SJSA1 (cell line): Measurements from ENCODE around the gene LEF1. TPM values are rescaled to one million over a fixed set of nuclear protein-coding genes. Genes with fewer than 3 reads are reported as not detected.
"Not testable (repeated sequence)": the region's sequence is repeated elsewhere in the genome, so short reads cannot be mapped to it uniquely, and the experiment has no call there.

Source experiments
- DNase-seq, 2 experiments: peaks; one replicate each; pipeline ENCODE4 v3.0.0-alpha.2; 2015 to 2020; ENCODE audit warnings: low spot score in 2 of 2, low read depth in 1 of 2
- H3K27ac ChIP-seq: fragments of 250-450 bp; sonication (Bioruptor Pico); 2 replicates; pipeline ENCODE4 v1.5.1; 2020; ENCODE audit warnings: mild to moderate bottlenecking, moderate library complexity
- H3K27me3 ChIP-seq: fragments of 250-450 bp; sonication (Bioruptor Pico); replicated peaks from 2 replicates; pipeline ENCODE4 v1.5.1; 2020; ENCODE audit warnings: mild to moderate bottlenecking, moderate library complexity
- H3K36me3 ChIP-seq: fragments of 250-450 bp; sonication (Bioruptor Pico); 2 replicates; pipeline ENCODE4 v1.5.1; 2020; ENCODE audit warnings: mild to moderate bottlenecking
- H3K4me1 ChIP-seq: fragments of 250-450 bp; sonication (Bioruptor Pico); replicated peaks from 2 replicates; pipeline ENCODE4 v1.6.1; 2021; ENCODE audit warnings: mild to moderate bottlenecking
- H3K4me3 ChIP-seq: fragments of 250-450 bp; sonication (Bioruptor Pico); 2 replicates; pipeline ENCODE4 v1.5.1; 2020; ENCODE audit warnings: mild to moderate bottlenecking
- H3K9me3 ChIP-seq: fragments of 250-450 bp; sonication (Bioruptor Pico); replicated peaks from 2 replicates; pipeline ENCODE4 v1.5.1; 2020; ENCODE audit warnings: mild to moderate bottlenecking
- total RNA-seq: library from RNA; depleted of rRNA; stranded (reverse); fragments of >200 nt; shearing (Covaris generic); gene quantifications from 2 replicates; pipeline ENCODE4 v1.2.3, GENCODE V29; 2014

LEF1 gene
- total RNA-seq, 1 experiment from 2014 or later, result 55.5 TPM

GRCh38 chr4:108030332-108030731 is 138.4 kb downstream of the LEF1 start:
- Histone ChIP-seq H3K4me1 (no peaks in the 10 kb centered on the region; the same call in 1 of the 2 replicates), H3K36me3 (peaks cover 42% of the 10 kb centered on the region), H3K9me3 (no peaks in the 10 kb centered on the region), H3K27me3 (no peaks in the 10 kb centered on the region), H3K27ac (0 out of 2 replicates have a peak overlapping the region, but pooled peaks have one; percentile 4), H3K4me3 (no peak overlapping the region)
- DNase-seq, result peak; percentile 47 to 61

DNA sequence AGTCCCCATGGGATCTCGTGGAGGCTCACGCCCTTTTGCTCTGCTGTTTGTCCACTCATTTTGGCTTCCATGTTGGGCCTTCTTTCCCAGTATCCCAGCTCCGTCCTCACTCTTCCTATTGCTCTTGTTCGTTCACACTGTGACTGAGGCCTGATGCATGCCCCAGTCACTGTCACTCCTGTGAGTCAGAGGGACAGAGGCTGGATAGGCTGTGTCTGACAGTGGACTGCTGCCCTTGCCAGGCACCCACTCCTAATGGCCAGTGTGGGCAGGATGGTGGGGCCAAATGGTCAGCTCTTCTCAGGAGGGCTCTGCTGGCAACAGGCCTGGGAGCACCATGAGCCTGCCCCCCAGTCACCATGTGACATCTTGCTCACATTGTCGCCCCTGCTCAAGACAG is 139.0 kb downstream of the LEF1 start:
- Histone ChIP-seq H3K4me3 (no peak overlapping the region), H3K27ac (no peak overlapping the region), H3K4me1 (no peaks in the 10 kb centered on the region; the same call in 1 of the 2 replicates), H3K27me3 (no peaks in the 10 kb centered on the region), H3K9me3 (no peaks in the 10 kb centered on the region), H3K36me3 (peaks cover 47% of the 10 kb centered on the region)
- no peak for DNase-seq

DNA sequence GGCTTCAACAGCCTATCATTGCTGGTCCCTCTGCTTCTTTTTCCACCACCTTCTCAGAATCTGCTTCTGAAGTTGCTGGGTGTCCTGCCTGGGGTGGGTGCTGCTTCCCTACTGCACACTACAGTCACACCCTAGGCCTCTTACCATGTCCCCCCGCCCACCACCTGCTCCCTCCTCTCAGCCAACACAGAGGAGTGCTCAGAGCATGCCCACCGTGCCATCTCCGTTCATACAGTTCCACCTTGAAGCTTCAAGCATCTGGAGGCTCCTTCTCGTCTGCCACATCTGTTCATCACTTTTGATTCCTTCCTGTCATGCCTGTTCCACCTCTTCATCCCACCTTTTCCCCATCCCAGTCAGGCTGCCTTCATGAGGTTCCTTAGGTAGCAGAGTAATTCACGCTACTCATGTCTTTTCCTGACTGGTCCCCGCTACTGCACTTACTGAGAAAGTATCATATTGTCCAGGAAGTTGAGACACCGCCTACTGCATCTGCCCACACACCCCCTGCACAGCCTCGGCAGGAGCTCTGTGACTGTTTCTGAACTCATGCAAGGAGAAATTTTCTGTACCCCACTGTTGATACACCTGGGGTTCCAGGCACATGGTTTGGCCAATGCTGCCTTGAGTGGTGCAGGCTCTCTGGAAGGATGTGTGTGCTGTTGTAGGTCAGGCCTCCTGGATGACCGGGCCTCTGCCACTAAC is 139.6 kb downstream of the LEF1 start:
- H3K9me3 ChIP-seq, result no peaks in the 10 kb centered on the region
- peaks cover 52% of the 10 kb centered on the region for H3K36me3 ChIP-seq
- no peaks in the 10 kb centered on the region; the same call in 1 of the 2 replicates for H3K4me1 ChIP-seq
- H3K4me3 ChIP-seq, result no peak overlapping the region
- DNase-seq, result no peak
- H3K27me3 ChIP-seq, result no peaks in the 10 kb centered on the region
- H3K27ac ChIP-seq, result no peak overlapping the region

DNA sequence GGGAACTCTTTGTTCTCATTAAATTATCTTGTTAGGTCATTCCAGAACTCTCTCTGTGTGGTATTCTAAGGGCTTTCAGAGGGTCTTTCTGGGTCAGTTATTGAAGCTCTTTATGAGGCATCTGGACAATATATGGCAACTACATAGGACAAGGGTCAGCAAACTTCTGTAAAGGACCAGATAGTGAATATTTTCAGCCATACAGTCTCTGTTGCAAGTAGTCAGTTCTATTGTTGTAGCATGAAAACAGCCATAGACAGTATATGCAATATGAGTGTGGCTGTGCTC is 143.9 kb downstream of the LEF1 start:
- Histone ChIP-seq H3K4me3 (no peak overlapping the region), H3K4me1 (no peaks in the 10 kb centered on the region), H3K9me3 (no peaks in the 10 kb centered on the region), H3K27ac (no peak overlapping the region), H3K27me3 (no peaks in the 10 kb centered on the region), H3K36me3 (peaks cover 51% of the 10 kb centered on the region)
- no peak for DNase-seq

GRCh38 chr4:108024085-108024877 is 144.5 kb downstream of the LEF1 start:
- no peak for DNase-seq
- Histone ChIP-seq H3K27me3 (no peaks in the 10 kb centered on the region), H3K36me3 (peaks cover 51% of the 10 kb centered on the region), H3K9me3 (no peaks in the 10 kb centered on the region), H3K4me1 (no peaks in the 10 kb centered on the region), H3K27ac (no peak overlapping the region), H3K4me3 (no peak overlapping the region)

GRCh38 chr4:108018884-108019187 is 149.9 kb downstream of the LEF1 start:
- H3K27ac ChIP-seq, result no peak overlapping the region
- H3K36me3 ChIP-seq, result peaks cover 47% of the 10 kb centered on the region
- H3K9me3 ChIP-seq, result no peaks in the 10 kb centered on the region
- H3K4me3 ChIP-seq, result no peak overlapping the region
- DNase-seq, result no peak
- no peaks in the 10 kb centered on the region for H3K4me1 ChIP-seq
- no peaks in the 10 kb centered on the region for H3K27me3 ChIP-seq

DNA sequence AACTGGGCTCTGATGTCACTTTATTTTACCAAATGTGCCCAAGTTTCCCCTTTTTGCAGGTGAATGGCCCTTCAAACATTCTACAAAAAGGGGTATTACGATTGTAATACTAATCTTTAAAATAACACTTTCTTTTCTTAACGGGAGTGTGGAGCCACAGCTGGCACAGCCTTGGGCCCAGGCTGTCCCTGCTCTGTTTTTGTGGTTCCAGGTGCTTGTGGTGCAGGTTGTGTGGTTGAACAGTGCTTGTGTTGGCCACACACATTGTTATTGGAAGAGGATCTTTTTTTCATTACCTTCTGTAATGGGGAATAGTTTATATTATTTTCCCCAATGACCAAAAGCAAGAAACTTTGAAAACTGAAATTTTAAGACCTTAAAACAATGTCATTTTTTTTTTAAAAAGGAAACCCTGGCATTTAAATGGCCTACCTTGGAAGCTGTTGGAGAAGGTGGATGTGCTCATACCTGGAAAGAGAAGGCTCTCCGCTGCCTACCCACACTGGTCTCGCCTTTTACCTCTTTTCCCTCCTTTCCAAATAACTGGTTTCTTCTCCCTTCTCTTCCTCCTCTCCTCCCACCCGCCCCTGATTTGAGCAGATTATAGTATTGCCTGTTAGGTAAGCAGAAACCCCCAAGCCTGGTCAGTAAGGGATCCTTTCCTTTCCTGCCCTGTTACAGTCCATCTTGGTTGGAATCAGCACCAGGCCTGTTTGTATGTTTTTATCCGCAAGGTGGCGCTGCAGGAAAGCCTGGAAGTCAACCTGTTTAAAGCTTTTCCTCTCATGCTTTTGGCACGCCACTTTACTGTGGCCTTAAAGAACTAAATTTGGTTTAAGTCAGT is 150.5 kb downstream of the LEF1 start:
- no peaks in the 10 kb centered on the region for H3K9me3 ChIP-seq
- peaks cover 42% of the 10 kb centered on the region for H3K36me3 ChIP-seq
- no peaks in the 10 kb centered on the region for H3K27me3 ChIP-seq
- no peak overlapping the region for H3K27ac ChIP-seq
- peak; percentile 53 to 77 for DNase-seq
- no peak overlapping the region for H3K4me3 ChIP-seq
- no peaks in the 10 kb centered on the region for H3K4me1 ChIP-seq

DNA sequence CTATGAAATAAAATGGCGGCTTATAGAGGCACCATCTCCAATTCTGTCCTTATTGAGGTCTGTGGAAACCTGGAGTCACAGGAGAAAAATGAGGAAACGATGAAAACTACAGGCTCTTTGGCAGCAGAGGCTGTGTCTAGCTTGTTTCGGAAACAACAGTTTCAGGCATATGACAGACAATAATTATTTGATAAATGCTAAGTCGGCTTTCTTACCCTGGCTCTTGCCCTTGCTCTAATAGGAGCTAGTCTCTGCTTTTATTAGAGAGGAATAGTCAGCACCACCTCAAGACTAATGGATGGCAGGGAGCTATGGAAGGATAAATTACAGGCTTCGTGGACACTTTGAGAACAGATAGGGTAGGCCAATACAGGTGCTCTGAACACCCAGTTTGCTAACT is 154.8 kb downstream of the LEF1 start:
- Histone ChIP-seq H3K27ac (no peak overlapping the region), H3K9me3 (no peaks in the 10 kb centered on the region), H3K27me3 (no peaks in the 10 kb centered on the region), H3K4me1 (no peaks in the 10 kb centered on the region), H3K36me3 (peaks cover 35% of the 10 kb centered on the region), H3K4me3 (no peak overlapping the region)
- DNase-seq, result no peak

- DNase-seq, result no peak
- Histone ChIP-seq H3K27me3 (no peaks in the 10 kb centered on the region), H3K4me1 (no peaks in the 10 kb centered on the region), H3K27ac (no peak overlapping the region), H3K36me3 (peaks cover 35% of the 10 kb centered on the region), H3K9me3 (no peaks in the 10 kb centered on the region), H3K4me3 (no peak overlapping the region)
These were observed 155.4 kb downstream of the LEF1 start for GRCh38 chr4:108013327-108013726.

DNA sequence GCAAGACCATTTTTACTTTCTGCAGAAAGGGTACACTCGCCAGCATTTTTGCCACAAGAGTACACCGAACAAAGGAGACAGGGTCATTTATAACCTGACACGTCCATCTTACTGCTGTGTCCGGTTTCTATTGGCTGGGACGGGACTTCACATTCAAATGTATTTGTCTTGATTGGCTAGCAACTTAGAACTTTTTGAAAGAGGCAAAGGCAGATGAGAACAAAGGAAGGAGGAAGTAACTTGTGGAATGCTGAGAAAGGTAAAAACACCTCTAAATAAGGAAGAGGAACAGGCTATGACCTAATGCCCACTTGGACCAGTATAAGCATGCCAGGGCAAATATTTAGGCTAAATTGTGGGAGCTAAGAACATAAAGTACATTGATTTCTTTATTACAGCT is 156.3 kb downstream of the LEF1 start:
- peaks cover 35% of the 10 kb centered on the region for H3K36me3 ChIP-seq
- not testable (repeated sequence) for H3K27me3 ChIP-seq, H3K4me1 ChIP-seq, H3K27ac ChIP-seq, H3K9me3 ChIP-seq, DNase-seq, H3K4me3 ChIP-seq

GRCh38 chr4:108010167-108010566 is 158.6 kb downstream of the LEF1 start:
- Histone ChIP-seq H3K4me1 (no peaks in the 10 kb centered on the region), H3K4me3 (no peak overlapping the region), H3K27me3 (no peaks in the 10 kb centered on the region), H3K9me3 (no peaks in the 10 kb centered on the region), H3K27ac (no peak overlapping the region), H3K36me3 (peaks cover 25% of the 10 kb centered on the region)
- no peak for DNase-seq

- no peaks in the 10 kb centered on the region for H3K4me1 ChIP-seq
- H3K4me3 ChIP-seq, result no peak overlapping the region
- H3K9me3 ChIP-seq, result no peaks in the 10 kb centered on the region
- no peaks in the 10 kb centered on the region for H3K27me3 ChIP-seq
- peaks cover 13% of the 10 kb centered on the region for H3K36me3 ChIP-seq
- no peak overlapping the region for H3K27ac ChIP-seq
- no peak for DNase-seq
These were observed 160.0 kb downstream of the LEF1 start for GRCh38 chr4:108008721-108009120.

DNA sequence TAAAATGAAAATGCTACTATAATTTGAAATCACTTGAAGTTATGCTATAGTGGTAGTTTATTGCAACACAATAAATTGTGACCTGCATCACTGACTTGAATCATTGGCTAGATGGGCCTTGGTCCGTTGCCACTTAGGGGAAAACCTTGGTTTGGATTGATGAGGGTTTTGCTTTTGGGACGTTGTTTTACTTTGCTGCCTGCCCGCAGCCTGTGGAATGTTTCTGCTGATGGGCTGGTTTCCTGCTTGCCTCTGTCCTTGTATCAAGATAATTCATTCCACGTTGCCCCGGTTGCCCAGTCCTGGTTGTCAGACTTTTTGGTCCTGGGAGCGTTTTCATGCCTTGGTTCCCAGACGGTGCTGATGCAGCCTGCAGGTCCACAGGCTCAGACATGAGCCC is 160.7 kb downstream of the LEF1 start:
- Histone ChIP-seq H3K36me3 (peaks cover 13% of the 10 kb centered on the region), H3K27me3 (no peaks in the 10 kb centered on the region), H3K9me3 (no peaks in the 10 kb centered on the region), H3K4me1 (no peaks in the 10 kb centered on the region), H3K27ac (no peak overlapping the region), H3K4me3 (no peak overlapping the region)
- no peak for DNase-seq

GRCh38 chr4:108006361-108006760 is 162.4 kb downstream of the LEF1 start:
- Histone ChIP-seq H3K4me3 (no peak overlapping the region), H3K36me3 (peaks cover 9% of the 10 kb centered on the region), H3K4me1 (no peaks in the 10 kb centered on the region), H3K9me3 (no peaks in the 10 kb centered on the region), H3K27ac (no peak overlapping the region), H3K27me3 (no peaks in the 10 kb centered on the region)
- no peak for DNase-seq
